Fibroblast of mammary gland (primary cell): ENCODE results near the gene WFIKKN2.

Source experiments
- DNase-seq: peaks from one replicate; pipeline ENCODE4 v3.0.0-alpha.2; 2010; ENCODE audit warnings: low read depth
- H3K4me3 ChIP-seq: 2 replicates; pipeline ENCODE4 v1.5.1; 2011; ENCODE audit warnings: low read depth, mild to moderate bottlenecking, low read length, moderate library complexity; ENCODE audit not compliant: control insufficient read depth
- TF ChIP-seq, protein P1 (sequence below): conservative IDR thresholded peaks from 2 replicates; pipeline ENCODE4 v1.5.1; 2011; ENCODE audit warnings: low read depth, low read length, inconsistent platforms; ENCODE audit not compliant: control insufficient read depth, insufficient read depth

Gene WFIKKN2

DNA sequence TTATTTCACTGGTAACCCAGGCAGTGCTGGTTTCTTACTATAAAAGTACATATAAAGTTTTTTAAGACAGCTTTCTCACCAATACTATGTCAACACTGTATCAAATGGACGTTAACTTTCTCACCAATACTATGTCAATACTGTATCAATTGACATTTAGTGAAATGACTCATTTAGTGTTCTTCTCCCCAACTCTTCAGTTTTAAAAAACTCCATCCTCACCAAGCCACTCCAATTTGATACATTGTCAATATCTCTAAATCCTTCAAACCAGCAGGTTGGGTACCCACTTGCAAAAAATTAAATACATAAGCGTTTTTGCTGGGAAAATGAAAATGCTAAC is 25.9 kb downstream of the WFIKKN2 start:
- DNase-seq = no peak
- TF ChIP-seq, protein P1, sequence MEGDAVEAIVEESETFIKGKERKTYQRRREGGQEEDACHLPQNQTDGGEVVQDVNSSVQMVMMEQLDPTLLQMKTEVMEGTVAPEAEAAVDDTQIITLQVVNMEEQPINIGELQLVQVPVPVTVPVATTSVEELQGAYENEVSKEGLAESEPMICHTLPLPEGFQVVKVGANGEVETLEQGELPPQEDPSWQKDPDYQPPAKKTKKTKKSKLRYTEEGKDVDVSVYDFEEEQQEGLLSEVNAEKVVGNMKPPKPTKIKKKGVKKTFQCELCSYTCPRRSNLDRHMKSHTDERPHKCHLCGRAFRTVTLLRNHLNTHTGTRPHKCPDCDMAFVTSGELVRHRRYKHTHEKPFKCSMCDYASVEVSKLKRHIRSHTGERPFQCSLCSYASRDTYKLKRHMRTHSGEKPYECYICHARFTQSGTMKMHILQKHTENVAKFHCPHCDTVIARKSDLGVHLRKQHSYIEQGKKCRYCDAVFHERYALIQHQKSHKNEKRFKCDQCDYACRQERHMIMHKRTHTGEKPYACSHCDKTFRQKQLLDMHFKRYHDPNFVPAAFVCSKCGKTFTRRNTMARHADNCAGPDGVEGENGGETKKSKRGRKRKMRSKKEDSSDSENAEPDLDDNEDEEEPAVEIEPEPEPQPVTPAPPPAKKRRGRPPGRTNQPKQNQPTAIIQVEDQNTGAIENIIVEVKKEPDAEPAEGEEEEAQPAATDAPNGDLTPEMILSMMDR = no peak
- H3K4me3 ChIP-seq = no peak overlapping the region

GRCh38 chr17:50861822-50862528 is 26.6 kb downstream of the WFIKKN2 start:
- TF ChIP-seq, protein P1 = no peak
- peak; percentile 32 for DNase-seq
- H3K4me3 ChIP-seq = no peak overlapping the region

GRCh38 chr17:50863221-50863843 is 27.9 kb downstream of the WFIKKN2 start:
- DNase-seq = peak; percentile 61
- peak overlapping the region; percentile 79 for H3K4me3 ChIP-seq
- TF ChIP-seq, protein P1 = peak; percentile 77

DNA sequence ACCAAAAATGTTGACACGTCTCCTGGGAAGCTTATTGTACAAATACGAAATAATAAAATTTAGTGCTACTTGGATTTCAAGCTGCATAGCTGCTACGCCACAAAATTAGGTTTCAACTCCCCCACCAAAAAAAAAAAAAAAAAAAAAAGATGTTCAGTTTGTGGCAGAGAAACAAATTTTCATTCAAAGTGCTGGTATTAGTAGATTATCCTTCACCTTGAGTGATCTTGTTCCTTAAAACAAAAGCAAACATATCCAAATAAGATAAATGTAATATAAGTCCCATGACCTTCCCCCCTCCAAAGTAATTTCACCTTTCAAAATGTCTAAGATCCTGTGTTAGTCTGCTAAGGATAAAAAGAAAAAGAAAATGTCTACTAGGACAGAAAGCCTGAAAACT is 28.5 kb downstream of the WFIKKN2 start:
- peak overlapping the region; percentile 79 for H3K4me3 ChIP-seq
- DNase-seq = no peak
- TF ChIP-seq, protein P1 = no peak

DNA sequence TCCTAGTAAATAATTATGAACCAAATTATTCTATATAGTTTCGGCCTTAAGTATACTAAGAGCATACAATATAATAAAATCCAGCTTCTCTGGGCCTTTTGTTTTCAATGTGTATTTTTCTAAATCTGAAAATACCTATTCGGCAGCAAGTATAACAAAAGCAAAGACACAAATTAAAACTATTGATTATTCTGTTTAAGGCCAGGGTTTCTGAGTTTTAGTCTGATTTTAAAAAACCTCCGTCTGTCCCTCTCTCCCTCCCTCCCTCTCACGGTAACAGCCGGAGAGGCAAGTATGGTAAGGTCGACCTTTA is 29.3 kb downstream of the WFIKKN2 start:
- H3K4me3 ChIP-seq = peak overlapping the region; percentile 79
- TF ChIP-seq, protein P1 = no peak
- no peak for DNase-seq

GRCh38 chr17:50865060-50865867 is 29.9 kb downstream of the WFIKKN2 start:
- TF ChIP-seq, protein P1 = no peak
- peak; percentile 33 for DNase-seq
- peak overlapping the region; percentile 79 for H3K4me3 ChIP-seq
